HCT116 (cell line): ENCODE data around the gene MESD. TPM values are rescaled to one million over a fixed set of nuclear protein-coding genes. Genes with fewer than 3 reads are reported as not detected.
"Not testable (repeated sequence)": the region's sequence is repeated elsewhere in the genome, so short reads cannot be mapped to it uniquely, and the experiment has no call there.

ENCODE experiments used
- ATAC-seq: fragments of 200-7000 bp; cut with Tn5 transposase; 2 replicates; pipeline ENCODE4 v1.9.1; 2020; ENCODE audit warnings: mild to moderate bottlenecking, moderate library complexity
- BruUV-seq: library from RNA; stranded (reverse); fragments of 400-500 nt; replicated peaks from 2 replicates; lab custom pipeline; 2021; lab: Mats Ljungman, UMichigan
- CTCF ChIA-PET: fragments of 300-600 bp; sonication (Branson Sonifier 250); formaldehyde crosslinking; loops from one replicate; lab custom pipeline; 2021; ENCODE audit warnings: antibody characterized with exemption; lab: Charles Lee
- POLR2A ChIA-PET: fragments of 300-600, 350-600 bp; sonication (Branson Sonifier 250); formaldehyde crosslinking; loops from one replicate; lab custom pipeline; 2021; ENCODE audit warnings: antibody characterized with exemption; lab: Charles Lee
- RAD21 ChIA-PET, 2 experiments: fragments of 300-600 bp; sonication (Branson Sonifier 250); formaldehyde crosslinking; loops; one replicate each; lab custom pipeline; 2023; ENCODE audit warnings: low total read pairs in 2 of 2; ENCODE audit not compliant: uncharacterized antibody in 2 of 2, unreplicated experiment in 2 of 2, low non-redundant PET in 1 of 2; lab: Charles Lee
- DNase-seq: peaks from one replicate; pipeline ENCODE4 v3.0.0-alpha.2; 2010; ENCODE audit warnings: low read depth, low spot score
- H2AFZ ChIP-seq: fragments of 200-600 bp; shearing (Covaris generic), sonication (generic); 2 replicates; pipeline ENCODE4 v1.6.1; 2017; ENCODE audit warnings: low read depth, mixed run types, mixed read lengths, antibody characterized with exemption, low read length; ENCODE audit not compliant: poor library complexity, severe bottlenecking
- H3K27ac ChIP-seq: 2 replicates; pipeline ENCODE4 v1.5.1; 2012; ENCODE audit warnings: low read depth, low read length
- H3K27me3 ChIP-seq: fragments of 200-600 bp; sonication (generic); 2 replicates; pipeline ENCODE4 v1.6.1; 2016; ENCODE audit warnings: mixed run types, low read length, mixed read lengths; ENCODE audit not compliant: insufficient read depth
- H3K36me3 ChIP-seq, 2 experiments: fragments of 200-500 bp in 1 of 2; fragments of 200-600 bp in 1 of 2; sonication (Bioruptor generic) in 1 of 2; sonication (generic) in 1 of 2; 2 replicates each; pipeline versions ENCODE4 v1.5.1 to v1.6.1; 2014 to 2016; ENCODE audit warnings: low read length in 2 of 2, inconsistent platforms in 1 of 2, mixed read lengths in 1 of 2, mixed run types in 1 of 2; ENCODE audit not compliant: insufficient read depth in 2 of 2, control insufficient read depth in 1 of 2
- H3K4me1 ChIP-seq, 2 experiments: fragments of 200-600 bp in 1 of 2; sonication (generic) in 1 of 2; 2 replicates each; pipeline versions ENCODE4 v1.5.1 to v1.6.1; 2012 to 2017; ENCODE audit warnings: low read length in 2 of 2, inconsistent platforms in 1 of 2, mild to moderate bottlenecking in 1 of 2, mixed read lengths in 1 of 2, mixed run types in 1 of 2, moderate library complexity in 1 of 2; ENCODE audit not compliant: insufficient read depth in 2 of 2, control insufficient read depth in 1 of 2
- H3K4me2 ChIP-seq: fragments of 200-600 bp; sonication (generic); 2 replicates; pipeline ENCODE4 v1.6.1; 2017; ENCODE audit warnings: mixed run types, low read length, mixed read lengths
- H3K4me3 ChIP-seq, 2 experiments: fragments of 200-600 bp in 1 of 2; sonication (generic) in 1 of 2; replicated peaks in 1 of 2; 2 replicates each; pipeline ENCODE4 v1.5.1; 2011 to 2016; ENCODE audit warnings: low read length in 2 of 2, control low read depth in 1 of 2, low read depth in 1 of 2, mild to moderate bottlenecking in 1 of 2, mixed read lengths in 1 of 2, mixed run types in 1 of 2
- H3K79me2 ChIP-seq: fragments of 200-600 bp; sonication (generic); 2 replicates; pipeline ENCODE4 v1.6.1; 2017; ENCODE audit warnings: mild to moderate bottlenecking, mixed run types, low read length, moderate library complexity, mixed read lengths; ENCODE audit not compliant: insufficient read depth
- H3K9ac ChIP-seq: fragments of 200-600 bp; sonication (generic); 2 replicates; pipeline ENCODE4 v1.6.1; 2016; ENCODE audit warnings: low read length, mixed read lengths
- H3K9me2 ChIP-seq: fragments of 200-600 bp; sonication (generic), shearing (Covaris generic); 2 replicates; pipeline ENCODE4 v1.6.1; 2017; ENCODE audit warnings: mixed run types, mild to moderate bottlenecking, moderate library complexity; ENCODE audit not compliant: insufficient read depth
- H3K9me3 ChIP-seq, 2 experiments: fragments of 200-500 bp in 1 of 2; fragments of 200-600 bp in 1 of 2; sonication (Bioruptor generic) in 1 of 2; sonication (generic) in 1 of 2; 2 replicates each; pipeline ENCODE4 v1.6.1; 2014 to 2017; ENCODE audit warnings: low read length in 2 of 2, mixed read lengths in 2 of 2, inconsistent platforms in 1 of 2, low read depth in 1 of 2, mild to moderate bottlenecking in 1 of 2, mixed run types in 1 of 2, moderate library complexity in 1 of 2; ENCODE audit not compliant: control insufficient read depth in 1 of 2, insufficient read depth in 1 of 2
- H4K20me1 ChIP-seq: fragments of 200-600 bp; sonication (generic), shearing (Covaris generic); 2 replicates; pipeline ENCODE4 v1.6.1; 2017; ENCODE audit warnings: mixed run types, mild to moderate bottlenecking, moderate library complexity; ENCODE audit not compliant: insufficient read depth
- CBX3 ChIP-seq: IDR thresholded peaks from 2 replicates; pipeline ENCODE4 v1.6.1; 2012; ENCODE audit warnings: low read depth
- CEBPB ChIP-seq: IDR thresholded peaks from 2 replicates; pipeline ENCODE4 v1.6.1; 2012; ENCODE audit warnings: low read depth
- EGR1 ChIP-seq: IDR thresholded peaks from 2 replicates; pipeline ENCODE4 v1.6.1; 2012; ENCODE audit warnings: low read depth
- EZH2 ChIP-seq: fragments of 200-600 bp; sonication (generic); IDR thresholded peaks from 2 replicates; pipeline ENCODE4 v1.6.1; 2017; ENCODE audit warnings: antibody characterized with exemption, mixed run types
- EZH2phosphoT487 ChIP-seq: fragments of 200-600 bp; IDR thresholded peaks from 2 replicates; pipeline ENCODE4 v1.6.1; 2018; ENCODE audit warnings: antibody characterized with exemption, borderline replicate concordance
- FOSL1 ChIP-seq: IDR thresholded peaks from 2 replicates; pipeline ENCODE4 v1.6.1; 2012; ENCODE audit warnings: low read depth
- TCF7L2 ChIP-seq: IDR thresholded peaks from 2 replicates; pipeline ENCODE4 v1.7.0; 2011; ENCODE audit warnings: borderline replicate concordance, inconsistent platforms; ENCODE audit not compliant: insufficient read depth, insufficient read length; ENCODE audit errors: extremely low read depth
- YY1 ChIP-seq: IDR thresholded peaks from 2 replicates; pipeline ENCODE4 v1.6.1; 2011; ENCODE audit warnings: low read length, low read depth, moderate library complexity, mild to moderate bottlenecking; ENCODE audit not compliant: insufficient replicate concordance; ENCODE audit errors: extremely low read depth
- ZNF274 ChIP-seq: fragments of 200-500 bp; sonication (Bioruptor generic); IDR thresholded peaks from 2 replicates; pipeline ENCODE4 v1.6.1; 2014; ENCODE audit warnings: mild to moderate bottlenecking, low read depth, low read length, inconsistent platforms
- intact Hi-C: fragments of 100-400 bp; cut with micrococcal nuclease; formaldehyde crosslinking; loops from 2 replicates; pipeline ENCODE4 v1.10.0; 2022
- total RNA-seq: library from RNA; stranded (reverse); gene quantifications from one replicate; pipeline ENCODE4 v1.2.1, GENCODE V29; 2021; ENCODE audit not compliant: unreplicated experiment
- TF ChIP-seq, protein P1 (sequence below): IDR thresholded peaks from 2 replicates; pipeline ENCODE4 v1.6.1; 2011; ENCODE audit warnings: mild to moderate bottlenecking, low read length, moderate library complexity; ENCODE audit not compliant: insufficient replicate concordance; ENCODE audit errors: extremely low read depth
- TF ChIP-seq, protein P2 (sequence below), 3 experiments: fragments of 200-600 bp in 1 of 3; sonication (generic) in 1 of 3; IDR thresholded peaks in 2 of 3; conservative IDR thresholded peaks in 1 of 3; 2 replicates each; pipeline ENCODE4 v1.5.1; 2012 to 2017; ENCODE audit warnings: low read depth in 2 of 3, low read length in 2 of 3, antibody characterized with exemption in 1 of 3, borderline replicate concordance in 1 of 3, control low read depth in 1 of 3, mild to moderate bottlenecking in 1 of 3, mixed read lengths in 1 of 3, mixed run types in 1 of 3, moderate library complexity in 1 of 3; ENCODE audit not compliant: insufficient read depth in 1 of 3
- TF ChIP-seq, protein P3 (sequence below): IDR thresholded peaks from 2 replicates; pipeline ENCODE4 v1.6.1; 2012

MESD gene
- total RNA-seq, 1 experiment from 2014 or later = 22.5 TPM

DNA sequence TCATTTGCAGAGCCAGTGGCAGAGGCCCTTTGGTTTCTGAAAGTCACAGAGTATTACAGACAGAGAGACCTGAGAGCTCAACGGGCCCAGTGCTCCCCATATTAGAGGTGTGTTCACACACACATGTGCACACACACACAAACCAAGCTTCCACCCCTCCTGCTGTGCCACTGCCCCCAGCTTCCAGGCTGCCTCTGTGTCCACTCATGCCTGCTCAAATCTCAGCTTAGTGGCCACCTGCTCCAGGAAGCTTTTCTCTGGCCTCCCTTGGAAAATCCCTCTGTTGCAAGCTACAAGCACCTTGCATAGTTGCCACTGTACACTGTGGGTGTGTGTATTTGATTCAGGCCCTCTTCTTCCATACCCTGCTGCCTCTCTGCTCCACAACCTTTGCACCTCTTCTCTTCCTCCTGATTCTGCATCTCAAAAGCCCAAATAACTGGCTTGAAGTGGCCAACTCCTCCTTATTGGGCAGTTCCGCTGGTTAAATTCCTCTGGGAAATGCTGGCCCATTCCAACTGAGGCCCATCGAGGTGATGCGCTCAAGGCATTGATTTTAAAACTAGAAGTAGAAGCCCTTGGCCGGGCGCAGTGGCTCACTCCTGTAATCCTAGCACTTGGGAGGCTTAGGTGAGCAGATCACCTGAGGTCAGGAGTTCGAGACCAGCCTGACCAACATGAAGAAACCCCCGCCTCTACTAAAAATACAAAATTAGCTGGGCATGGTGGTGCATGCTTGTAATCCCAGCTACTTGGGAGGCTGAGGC is 23.0 kb downstream of the MESD start:
- no peak for ATAC-seq
- Histone ChIP-seq H3K9me3 (no peaks in the 10 kb centered on the region), H3K9me2 (no peaks in the 10 kb centered on the region), H4K20me1 (no peaks in the 10 kb centered on the region), H3K4me3 (no peak overlapping the region), H3K4me2 (no peak overlapping the region), H3K27me3 (no peaks in the 10 kb centered on the region), H3K4me1 (peaks cover 6 to 10% of the 10 kb centered on the region in 2 experiments; a peak in 3 of 4 replicates), H3K79me2 (no peaks in the 10 kb centered on the region), H3K9ac (no peak overlapping the region), H2AFZ (no peak overlapping the region), H3K36me3 (peaks cover 0 to 3% of the 10 kb centered on the region in 2 experiments; a peak in 2 of 4 replicates), H3K27ac (no peak overlapping the region)
- BruUV-seq = no TSS peak
- CTCF ChIA-PET = interaction anchor here (0.8 to 5.5 kb wide), 2 partner anchors 189 to 299 kb away, joined by 3 to 59 read pairs; partner anchors contain the start of gene CEMIP
- RAD21 ChIA-PET = no interaction called here
- no peak for TF ChIP-seq EGR1
- TF ChIP-seq TCF7L2 = no peak
- no peak for TF ChIP-seq CBX3
- TF ChIP-seq FOSL1 = no peak
- TF ChIP-seq, protein P1, sequence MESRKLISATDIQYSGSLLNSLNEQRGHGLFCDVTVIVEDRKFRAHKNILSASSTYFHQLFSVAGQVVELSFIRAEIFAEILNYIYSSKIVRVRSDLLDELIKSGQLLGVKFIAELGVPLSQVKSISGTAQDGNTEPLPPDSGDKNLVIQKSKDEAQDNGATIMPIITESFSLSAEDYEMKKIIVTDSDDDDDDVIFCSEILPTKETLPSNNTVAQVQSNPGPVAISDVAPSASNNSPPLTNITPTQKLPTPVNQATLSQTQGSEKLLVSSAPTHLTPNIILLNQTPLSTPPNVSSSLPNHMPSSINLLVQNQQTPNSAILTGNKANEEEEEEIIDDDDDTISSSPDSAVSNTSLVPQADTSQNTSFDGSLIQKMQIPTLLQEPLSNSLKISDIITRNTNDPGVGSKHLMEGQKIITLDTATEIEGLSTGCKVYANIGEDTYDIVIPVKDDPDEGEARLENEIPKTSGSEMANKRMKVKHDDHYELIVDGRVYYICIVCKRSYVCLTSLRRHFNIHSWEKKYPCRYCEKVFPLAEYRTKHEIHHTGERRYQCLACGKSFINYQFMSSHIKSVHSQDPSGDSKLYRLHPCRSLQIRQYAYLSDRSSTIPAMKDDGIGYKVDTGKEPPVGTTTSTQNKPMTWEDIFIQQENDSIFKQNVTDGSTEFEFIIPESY = no peak
- TF ChIP-seq, protein P2, sequence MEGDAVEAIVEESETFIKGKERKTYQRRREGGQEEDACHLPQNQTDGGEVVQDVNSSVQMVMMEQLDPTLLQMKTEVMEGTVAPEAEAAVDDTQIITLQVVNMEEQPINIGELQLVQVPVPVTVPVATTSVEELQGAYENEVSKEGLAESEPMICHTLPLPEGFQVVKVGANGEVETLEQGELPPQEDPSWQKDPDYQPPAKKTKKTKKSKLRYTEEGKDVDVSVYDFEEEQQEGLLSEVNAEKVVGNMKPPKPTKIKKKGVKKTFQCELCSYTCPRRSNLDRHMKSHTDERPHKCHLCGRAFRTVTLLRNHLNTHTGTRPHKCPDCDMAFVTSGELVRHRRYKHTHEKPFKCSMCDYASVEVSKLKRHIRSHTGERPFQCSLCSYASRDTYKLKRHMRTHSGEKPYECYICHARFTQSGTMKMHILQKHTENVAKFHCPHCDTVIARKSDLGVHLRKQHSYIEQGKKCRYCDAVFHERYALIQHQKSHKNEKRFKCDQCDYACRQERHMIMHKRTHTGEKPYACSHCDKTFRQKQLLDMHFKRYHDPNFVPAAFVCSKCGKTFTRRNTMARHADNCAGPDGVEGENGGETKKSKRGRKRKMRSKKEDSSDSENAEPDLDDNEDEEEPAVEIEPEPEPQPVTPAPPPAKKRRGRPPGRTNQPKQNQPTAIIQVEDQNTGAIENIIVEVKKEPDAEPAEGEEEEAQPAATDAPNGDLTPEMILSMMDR (IDR thresholded peaks at IDR 0.05 in 2 of 3, conservative IDR thresholded peaks at IDR 0.05 in 1 of 3; ENCODE audit: borderline replicate concordance in 1 of 3, insufficient read depth in 1 of 3, low read depth in 2 of 3, low read length in 2 of 3) = no peak
- no peak for TF ChIP-seq CEBPB
- no peak for TF ChIP-seq EZH2
- TF ChIP-seq ZNF274 = no peak
- TF ChIP-seq, protein P3, sequence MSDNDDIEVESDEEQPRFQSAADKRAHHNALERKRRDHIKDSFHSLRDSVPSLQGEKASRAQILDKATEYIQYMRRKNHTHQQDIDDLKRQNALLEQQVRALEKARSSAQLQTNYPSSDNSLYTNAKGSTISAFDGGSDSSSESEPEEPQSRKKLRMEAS = no peak
- TF ChIP-seq YY1 = no peak
- no peak for TF ChIP-seq EZH2phosphoT487
- intact Hi-C loops = no loop called here
- no peak for DNase-seq
- POLR2A ChIA-PET = no interaction called here

DNA sequence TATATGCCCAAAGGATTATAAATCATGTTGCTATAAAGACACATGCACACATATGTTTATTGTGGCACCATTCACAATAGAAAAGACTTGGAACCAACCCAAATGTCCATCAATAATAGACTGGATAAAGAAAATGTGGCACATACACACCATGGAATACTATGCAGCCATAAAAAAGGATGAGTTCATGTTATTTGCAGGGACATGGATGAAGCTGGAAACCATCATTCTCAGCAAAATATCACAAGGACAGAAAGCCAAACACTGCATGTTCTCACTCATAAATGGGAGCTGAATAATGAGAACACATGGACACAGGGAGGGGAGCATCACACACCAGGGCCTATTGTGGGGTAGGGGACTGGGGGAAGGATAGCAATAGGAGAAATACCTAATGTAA is 24.2 kb downstream of the MESD start:
- H3K79me2 ChIP-seq, H3K27ac ChIP-seq, H3K4me3 ChIP-seq, H3K9me2 ChIP-seq, intact Hi-C loops, H3K9me3 ChIP-seq, H2AFZ ChIP-seq, ATAC-seq, H3K9ac ChIP-seq, CTCF ChIA-PET, H3K36me3 ChIP-seq, DNase-seq, POLR2A ChIA-PET, RAD21 ChIA-PET, H4K20me1 ChIP-seq, BruUV-seq, H3K4me2 ChIP-seq, H3K4me1 ChIP-seq, H3K27me3 ChIP-seq: not testable (repeated sequence)
